Measurements from ENCODE around the gene NCOA3.

DNA sequence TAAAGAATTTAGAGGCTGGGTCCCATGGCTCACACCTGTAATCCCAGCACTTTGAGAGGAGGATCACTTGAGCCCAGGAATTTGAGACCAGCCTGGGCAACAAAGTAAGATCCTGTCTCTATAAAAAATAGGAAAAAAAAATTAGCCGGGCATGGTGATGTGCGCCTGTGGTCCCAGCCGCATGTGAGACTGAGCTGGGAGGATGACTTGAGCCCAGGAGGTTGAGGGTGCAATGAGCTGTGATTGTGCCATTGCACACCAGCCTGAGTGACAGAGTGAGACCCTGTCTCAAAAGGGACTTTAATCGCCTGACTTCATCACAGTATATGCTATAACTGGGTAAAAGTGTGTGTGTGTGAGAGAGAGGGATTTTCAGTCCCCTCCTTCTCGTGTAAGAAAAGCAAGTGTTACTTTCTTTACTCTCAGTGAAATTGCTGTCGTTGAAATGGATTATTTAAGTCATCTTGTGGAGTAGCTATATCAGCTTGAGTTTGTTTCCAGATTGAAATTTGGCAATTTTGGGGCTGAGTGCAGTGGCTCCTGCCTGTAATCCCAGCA, 7.5 kb downstream of the NCOA3 start:
- TF ChIP-seq, protein P1, sequence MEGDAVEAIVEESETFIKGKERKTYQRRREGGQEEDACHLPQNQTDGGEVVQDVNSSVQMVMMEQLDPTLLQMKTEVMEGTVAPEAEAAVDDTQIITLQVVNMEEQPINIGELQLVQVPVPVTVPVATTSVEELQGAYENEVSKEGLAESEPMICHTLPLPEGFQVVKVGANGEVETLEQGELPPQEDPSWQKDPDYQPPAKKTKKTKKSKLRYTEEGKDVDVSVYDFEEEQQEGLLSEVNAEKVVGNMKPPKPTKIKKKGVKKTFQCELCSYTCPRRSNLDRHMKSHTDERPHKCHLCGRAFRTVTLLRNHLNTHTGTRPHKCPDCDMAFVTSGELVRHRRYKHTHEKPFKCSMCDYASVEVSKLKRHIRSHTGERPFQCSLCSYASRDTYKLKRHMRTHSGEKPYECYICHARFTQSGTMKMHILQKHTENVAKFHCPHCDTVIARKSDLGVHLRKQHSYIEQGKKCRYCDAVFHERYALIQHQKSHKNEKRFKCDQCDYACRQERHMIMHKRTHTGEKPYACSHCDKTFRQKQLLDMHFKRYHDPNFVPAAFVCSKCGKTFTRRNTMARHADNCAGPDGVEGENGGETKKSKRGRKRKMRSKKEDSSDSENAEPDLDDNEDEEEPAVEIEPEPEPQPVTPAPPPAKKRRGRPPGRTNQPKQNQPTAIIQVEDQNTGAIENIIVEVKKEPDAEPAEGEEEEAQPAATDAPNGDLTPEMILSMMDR (IDR thresholded peaks at IDR 0.05; ENCODE audit: low read length) = no peak
- TF ChIP-seq EZH2 (IDR thresholded peaks at IDR 0.05; ENCODE audit: borderline replicate concordance, low read length) = no peak

Data from OCI-LY1 (cell line).